Retinal pigment epithelial cell (primary cell): Measurements from ENCODE around the gene ATXN7.

ENCODE experiments used
- DNase-seq: peaks from one replicate; pipeline ENCODE4 v3.0.0-alpha.2; 2010; ENCODE audit warnings: low read depth
- H3K4me3 ChIP-seq: 2 replicates; pipeline ENCODE4 v1.5.1; 2011; ENCODE audit warnings: mild to moderate bottlenecking, low read length, control low read depth, moderate library complexity
- TF ChIP-seq, protein P1 (sequence below): conservative IDR thresholded peaks from 2 replicates; pipeline ENCODE4 v1.5.1; 2011; ENCODE audit warnings: low read depth, low read length, control low read depth, inconsistent platforms

ATXN7 gene

DNA sequence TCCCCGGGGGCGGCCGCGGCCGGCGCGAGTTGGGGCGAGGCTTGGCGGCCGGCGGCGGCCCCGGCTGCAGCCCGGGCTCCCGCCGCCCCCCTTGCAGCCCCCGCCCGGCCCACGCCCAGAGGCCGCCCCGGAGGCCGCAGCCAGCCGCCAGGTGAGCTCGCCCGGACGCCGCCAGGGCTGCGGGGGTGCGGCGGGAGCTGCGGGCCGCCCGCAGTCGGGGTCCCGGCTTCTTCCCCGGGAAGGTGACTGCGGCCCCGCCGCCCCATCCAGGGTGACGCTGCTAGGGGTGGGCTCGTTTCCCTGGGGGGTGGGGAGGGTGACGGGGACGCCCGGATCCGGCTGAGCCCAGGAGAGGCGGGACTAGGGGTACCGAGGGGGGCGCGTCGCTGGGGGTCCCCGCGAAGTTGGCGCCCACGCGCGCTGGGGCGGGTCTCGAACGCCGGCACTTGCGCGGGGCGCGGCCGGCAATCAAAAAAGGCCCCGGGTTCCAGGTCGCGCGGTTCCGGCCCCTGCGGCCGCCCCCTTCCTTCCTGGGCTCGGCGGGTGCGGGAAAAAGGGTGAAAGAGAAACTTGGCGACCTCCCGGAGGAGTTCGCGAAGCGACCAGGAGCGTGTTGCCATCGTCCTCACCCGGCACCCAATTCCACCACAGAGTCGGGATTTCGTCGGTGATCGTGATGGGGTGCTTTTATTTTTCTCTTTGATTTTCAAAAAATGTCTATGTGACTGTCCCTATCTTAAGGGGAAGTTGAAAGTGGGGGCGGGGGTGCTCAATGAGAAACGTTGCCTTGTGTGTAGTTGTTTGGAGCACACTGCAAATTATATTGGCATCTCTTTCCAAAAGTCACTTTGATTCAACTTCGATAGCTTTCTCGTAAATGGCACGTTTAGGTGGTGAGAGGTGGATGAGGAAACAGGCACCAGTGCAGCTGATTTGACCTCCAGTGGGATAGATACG lies 619 bp downstream of the ATXN7 start:
- DNase-seq, result no peak
- H3K4me3 ChIP-seq, result peak overlapping the region; percentile 68
- TF ChIP-seq, protein P1, sequence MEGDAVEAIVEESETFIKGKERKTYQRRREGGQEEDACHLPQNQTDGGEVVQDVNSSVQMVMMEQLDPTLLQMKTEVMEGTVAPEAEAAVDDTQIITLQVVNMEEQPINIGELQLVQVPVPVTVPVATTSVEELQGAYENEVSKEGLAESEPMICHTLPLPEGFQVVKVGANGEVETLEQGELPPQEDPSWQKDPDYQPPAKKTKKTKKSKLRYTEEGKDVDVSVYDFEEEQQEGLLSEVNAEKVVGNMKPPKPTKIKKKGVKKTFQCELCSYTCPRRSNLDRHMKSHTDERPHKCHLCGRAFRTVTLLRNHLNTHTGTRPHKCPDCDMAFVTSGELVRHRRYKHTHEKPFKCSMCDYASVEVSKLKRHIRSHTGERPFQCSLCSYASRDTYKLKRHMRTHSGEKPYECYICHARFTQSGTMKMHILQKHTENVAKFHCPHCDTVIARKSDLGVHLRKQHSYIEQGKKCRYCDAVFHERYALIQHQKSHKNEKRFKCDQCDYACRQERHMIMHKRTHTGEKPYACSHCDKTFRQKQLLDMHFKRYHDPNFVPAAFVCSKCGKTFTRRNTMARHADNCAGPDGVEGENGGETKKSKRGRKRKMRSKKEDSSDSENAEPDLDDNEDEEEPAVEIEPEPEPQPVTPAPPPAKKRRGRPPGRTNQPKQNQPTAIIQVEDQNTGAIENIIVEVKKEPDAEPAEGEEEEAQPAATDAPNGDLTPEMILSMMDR, result no peak

DNA sequence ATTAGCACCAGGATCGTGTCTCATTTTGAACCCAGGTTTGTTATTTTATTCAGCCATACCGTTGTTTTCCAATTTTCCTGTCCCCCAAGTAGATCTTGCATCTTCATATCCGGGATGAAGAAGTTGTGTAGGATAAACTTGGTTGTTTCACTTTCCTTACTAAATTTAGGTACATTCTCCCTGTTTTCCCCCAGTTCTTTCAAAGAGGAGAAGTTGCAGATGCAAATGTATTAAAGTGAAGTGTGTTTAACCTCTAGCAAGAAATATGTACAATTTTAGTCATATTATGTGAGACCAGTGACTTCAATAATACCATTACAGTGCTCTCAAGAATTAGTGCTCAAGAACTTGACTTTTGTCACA lies 1.3 kb downstream of the ATXN7 start:
- TF ChIP-seq, protein P1, result no peak
- no peak for DNase-seq

DNA sequence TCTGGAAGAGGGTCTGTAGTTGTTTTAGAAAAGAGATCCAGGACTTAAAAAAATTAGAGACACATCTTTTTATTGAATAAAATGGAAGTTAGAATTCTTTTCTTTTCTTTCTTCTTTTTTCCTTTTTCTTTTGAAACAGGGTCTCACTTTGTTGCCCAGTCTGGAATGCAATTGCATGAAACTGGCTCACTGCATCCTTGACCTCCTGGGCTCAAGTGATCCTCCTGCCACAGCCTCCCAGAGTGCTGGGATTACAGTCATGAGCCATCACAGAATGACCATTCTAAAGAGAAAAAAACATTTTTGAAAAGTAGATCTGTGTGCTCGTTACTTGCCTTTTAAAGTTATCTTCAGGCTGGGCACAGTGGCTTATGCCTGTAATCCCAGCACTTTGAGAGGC lies 3.6 kb downstream of the ATXN7 start:
- TF ChIP-seq, protein P1, result no peak
- H3K4me3 ChIP-seq, result no peak overlapping the region
- DNase-seq, result no peak

More for the DNA sequence above, 1.3 kb downstream of the ATXN7 start:
- peak overlapping the region; percentile 68 for H3K4me3 ChIP-seq

DNA sequence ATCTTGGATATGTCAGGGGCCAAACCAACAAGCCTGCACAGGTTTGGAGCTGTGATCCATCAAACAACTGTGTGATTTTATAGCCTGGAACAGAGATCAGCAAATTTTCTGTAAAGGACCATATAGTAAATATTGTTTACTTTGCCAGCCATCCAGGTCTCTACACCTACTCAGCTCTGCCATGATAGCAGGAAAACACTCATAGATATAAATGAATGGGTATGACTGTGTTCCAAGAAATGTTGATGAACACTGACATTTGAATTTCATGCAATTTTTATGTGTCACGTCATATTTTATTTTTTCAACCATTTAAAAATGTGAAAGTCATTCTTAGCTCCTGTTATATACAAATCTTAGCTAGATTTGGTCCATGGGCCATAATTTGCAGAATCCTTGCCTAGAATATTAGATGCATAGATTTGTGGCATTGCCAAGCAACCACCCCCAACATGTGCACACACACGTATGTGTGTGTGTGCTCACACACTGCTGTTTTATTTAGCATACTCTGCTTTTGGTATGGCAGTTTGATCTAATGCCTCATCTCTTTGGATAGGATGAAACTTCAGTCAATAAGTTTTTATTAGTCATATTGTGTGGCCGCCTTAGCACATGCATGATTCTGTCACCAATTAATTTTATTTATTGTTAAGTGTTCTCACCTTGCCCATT lies 6.4 kb downstream of the ATXN7 start:
- TF ChIP-seq, protein P1, result no peak
- DNase-seq, result no peak
- no peak overlapping the region for H3K4me3 ChIP-seq

DNA sequence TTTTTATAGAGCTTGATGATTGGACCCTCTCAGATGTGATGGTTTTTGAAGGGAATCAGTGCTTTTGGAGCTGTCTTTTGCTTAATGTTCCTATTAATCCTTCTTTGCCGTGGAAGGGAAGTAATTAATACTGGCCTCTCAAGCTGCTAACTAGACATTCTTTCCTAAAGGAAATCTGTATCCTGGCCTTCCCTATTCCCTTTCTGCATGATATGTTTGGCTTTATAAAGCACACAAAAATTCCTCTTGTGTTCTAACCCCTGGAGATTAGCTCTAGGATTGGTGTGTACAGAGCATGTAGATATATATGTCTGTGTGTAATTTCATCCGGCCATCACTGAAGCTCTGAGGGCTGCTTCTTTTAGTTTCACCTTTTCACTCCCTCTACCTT lies 6.9 kb downstream of the ATXN7 start:
- TF ChIP-seq, protein P1, result no peak
- H3K4me3 ChIP-seq, result no peak overlapping the region
- no peak for DNase-seq

DNA sequence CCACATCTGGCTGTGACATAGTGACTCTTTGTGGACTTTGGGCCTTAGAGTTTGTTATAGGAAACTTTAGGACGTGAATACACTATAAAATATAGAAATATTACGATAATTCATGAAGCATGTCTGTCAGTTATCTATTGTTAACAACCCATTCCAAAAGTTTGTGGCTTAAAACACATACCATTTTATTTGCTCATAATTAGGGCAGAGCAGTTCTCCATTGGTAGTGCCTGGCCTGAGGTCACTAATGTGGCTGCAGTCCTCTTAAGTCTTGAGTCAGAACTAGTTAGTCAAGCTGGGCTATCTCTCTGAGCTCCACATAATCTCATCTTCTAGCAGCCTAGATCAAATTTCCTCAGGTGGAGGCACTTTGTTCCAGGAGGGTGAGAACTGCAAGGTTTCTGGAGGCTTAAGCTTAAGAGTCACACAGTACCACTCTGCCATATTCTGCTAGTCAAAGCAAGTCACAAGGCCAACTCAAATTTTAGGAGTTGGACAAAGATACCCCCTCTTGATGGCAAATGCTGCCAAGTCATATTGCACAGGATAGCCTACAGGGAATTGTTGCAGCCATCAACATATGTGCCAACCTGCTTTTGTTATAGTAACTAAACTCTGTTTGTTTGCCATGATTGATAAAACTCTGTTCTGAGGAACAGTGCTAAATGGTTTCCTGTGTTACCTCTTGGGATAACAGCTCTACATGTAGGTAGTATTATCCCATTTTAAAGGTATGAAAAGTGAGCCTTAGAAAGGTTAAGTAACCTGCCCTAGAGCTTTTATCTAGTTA lies 8.7 kb downstream of the ATXN7 start:
- peak; percentile 39 for DNase-seq
- H3K4me3 ChIP-seq, result no peak overlapping the region
- TF ChIP-seq, protein P1, result no peak
